GM12891 (cell line): Measurements from ENCODE around the gene RAN.

ENCODE experiments used
- DNase-seq: peaks from one replicate; pipeline ENCODE4 v3.0.0; 2011; ENCODE audit warnings: low spot score; ENCODE audit not compliant: insufficient read length
- FAIRE-seq: peaks from 2 replicates; lab custom pipeline; 2011; peaks lifted over from hg19 to GRCh38; lab: Jason Lieb, UNC
- PAX5 ChIP-seq: IDR thresholded peaks from 2 replicates; pipeline ENCODE4 v1.6.1; 2011; ENCODE audit warnings: low read length, moderate library complexity, mild to moderate bottlenecking; ENCODE audit not compliant: insufficient read depth, severe bottlenecking
- POLR2A ChIP-seq: IDR thresholded peaks from 2 replicates; pipeline ENCODE4 v1.6.1; 2011; ENCODE audit warnings: low read depth, low read length, control low read depth
- POLR2AphosphoS5 ChIP-seq: IDR thresholded peaks from 2 replicates; pipeline ENCODE4 v1.6.1; 2011; ENCODE audit warnings: low read depth, low read length, control low read depth
- POU2F2 ChIP-seq: IDR thresholded peaks from 2 replicates; pipeline ENCODE4 v1.6.1; 2011; ENCODE audit warnings: low read depth, mild to moderate bottlenecking, control low read depth, low read length, moderate library complexity
- SPI1 ChIP-seq: IDR thresholded peaks from 2 replicates; pipeline ENCODE4 v1.6.1; 2011; ENCODE audit warnings: low read depth, low read length, control low read depth
- TAF1 ChIP-seq: IDR thresholded peaks from 2 replicates; pipeline ENCODE4 v1.6.1; 2011; ENCODE audit warnings: low read depth, low read length, control low read depth

Gene RAN

GRCh38 chr12:130925666-130926015, 53.8 kb downstream of the RAN start:
- TF ChIP-seq TAF1 (no peak), POU2F2 (no peak), PAX5 (no peak), POLR2A (no peak), SPI1 (no peak), POLR2AphosphoS5 (no peak)
- FAIRE-seq (no peak), DNase-seq (no peak)
